ENCODE measurements around the gene DMRT2.

DNA sequence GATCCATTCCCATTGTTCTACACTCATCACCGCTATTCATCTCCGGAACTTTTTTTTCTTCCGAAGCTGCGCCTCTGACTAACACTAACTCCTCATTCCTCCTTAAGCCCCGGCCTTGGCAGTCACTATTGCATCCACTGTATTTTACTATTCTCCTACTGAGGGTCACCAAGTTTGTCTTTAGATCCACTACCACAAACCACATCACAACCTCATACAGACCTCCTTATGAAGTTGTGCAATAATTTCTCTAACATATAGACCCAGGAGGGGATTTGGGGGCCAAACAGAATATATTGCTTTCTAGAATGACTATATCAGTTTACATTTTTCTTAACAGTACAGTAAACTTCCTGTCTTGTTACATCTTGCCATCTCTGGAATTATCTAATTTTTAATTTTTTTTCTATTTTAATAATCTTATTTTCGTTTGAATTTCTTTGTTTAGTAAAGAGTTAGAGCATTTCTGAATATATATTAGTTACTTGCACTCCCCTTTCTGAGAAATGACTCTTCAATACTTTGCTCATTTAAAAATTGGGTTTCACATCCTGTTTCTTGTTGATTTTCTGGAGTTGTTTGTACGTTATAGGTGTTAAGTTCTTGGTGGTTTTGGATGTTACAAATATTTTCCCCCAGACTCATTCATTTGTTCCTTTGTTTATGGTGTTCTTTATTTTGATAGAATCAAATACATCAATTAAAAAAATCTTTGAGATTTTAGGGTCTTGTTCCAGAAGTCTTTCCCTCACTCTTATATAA, 37.1 kb downstream of the DMRT2 start:
- TF ChIP-seq EZH2phosphoT487 (IDR thresholded peaks at IDR 0.05; ENCODE audit: insufficient read depth, low read depth) (no peak), EZH2 (IDR thresholded peaks at IDR 0.05; ENCODE audit: insufficient read depth, poor library complexity, severe bottlenecking) (no peak)
